Parathyroid adenoma (tissue), 2 donors: ENCODE measurements around the gene CNTN2.

Source experiments
- H2AFZ ChIP-seq: fragments of 300-600 bp; sonication (generic); one replicate; pipeline ENCODE4 v1.7.0; 2017; ENCODE audit warnings: antibody characterized with exemption, mild to moderate bottlenecking
- H3K27ac ChIP-seq: fragments of 300-600 bp; sonication (generic); one replicate; pipeline ENCODE4 v1.7.0; 2017
- H3K27me3 ChIP-seq: fragments of 300-600 bp; sonication (generic); one replicate; pipeline ENCODE4 v1.7.0; 2017; ENCODE audit warnings: low read length; ENCODE audit not compliant: control insufficient read depth, insufficient read depth
- H3K36me3 ChIP-seq: fragments of 300-600 bp; sonication (generic); one replicate; pipeline ENCODE4 v1.7.0; 2017; ENCODE audit warnings: low read length; ENCODE audit not compliant: control insufficient read depth, insufficient read depth
- H3K4me1 ChIP-seq: fragments of 300-600 bp; sonication (generic); one replicate; pipeline ENCODE4 v1.7.0; 2017; ENCODE audit warnings: control low read depth
- H3K4me2 ChIP-seq: fragments of 300-600 bp; sonication (generic); one replicate; pipeline ENCODE4 v1.7.0; 2017; ENCODE audit warnings: low read length
- H3K4me3 ChIP-seq: fragments of 300-600 bp; sonication (generic); one replicate; pipeline ENCODE4 v1.7.0; 2017; ENCODE audit warnings: low read depth, low read length
- H3K79me2 ChIP-seq: fragments of 300-600 bp; sonication (generic); one replicate; pipeline ENCODE4 v1.7.0; 2017; ENCODE audit warnings: control low read depth
- H3K9ac ChIP-seq: fragments of 300-600 bp; sonication (generic); one replicate; pipeline ENCODE4 v1.7.0; 2017; ENCODE audit warnings: mild to moderate bottlenecking
- H3K9me3 ChIP-seq: fragments of 300-600 bp; sonication (generic); one replicate; pipeline ENCODE4 v1.7.0; 2017; ENCODE audit warnings: low read length; ENCODE audit not compliant: control insufficient read depth
- TF ChIP-seq, protein P1 (sequence below): fragments of 300-600 bp; sonication (generic); IDR thresholded peaks from one replicate; pipeline ENCODE4 v1.7.0; 2017; ENCODE audit warnings: antibody characterized with exemption, mild to moderate bottlenecking
- donor health status: primary hyperparathyroidism.

The CNTN2 gene

DNA sequence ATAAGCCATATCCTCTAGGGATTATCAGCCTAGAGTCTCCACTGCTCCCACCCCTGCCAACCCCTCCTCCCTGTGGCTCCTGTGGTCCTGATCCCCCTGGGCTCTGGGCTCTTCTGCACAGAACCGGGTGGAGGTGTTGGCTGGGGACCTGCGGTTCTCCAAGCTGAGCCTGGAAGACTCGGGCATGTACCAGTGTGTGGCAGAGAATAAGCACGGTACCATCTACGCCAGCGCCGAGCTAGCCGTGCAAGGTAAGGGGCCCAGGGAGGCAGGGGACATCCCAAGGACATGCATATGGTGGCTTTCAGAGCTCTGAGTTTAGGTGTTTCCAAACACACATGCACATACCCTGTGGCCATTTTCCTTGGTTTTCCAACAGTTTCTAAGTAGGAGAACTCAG, 19.3 kb downstream of the CNTN2 start:
- no peak overlapping the region for H3K27ac ChIP-seq

DNA sequence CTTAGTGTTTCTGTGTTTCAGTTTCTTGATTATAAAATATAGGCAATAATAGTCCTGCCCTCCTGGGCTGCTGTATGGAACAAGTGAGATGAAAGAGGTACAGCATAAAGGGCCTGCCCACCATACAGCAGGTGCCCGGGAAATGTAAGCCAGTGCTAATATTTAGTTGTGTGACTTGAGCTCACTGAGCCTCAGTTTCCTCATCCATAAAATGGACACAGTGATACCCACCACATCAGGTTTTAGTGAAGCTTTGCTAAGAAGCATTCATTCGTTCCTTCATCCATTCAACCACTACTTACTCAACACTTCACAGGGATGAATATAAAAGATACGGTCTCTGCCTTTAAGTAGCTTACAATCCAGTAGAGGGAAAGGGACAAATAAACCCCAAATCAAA, 19.9 kb downstream of the CNTN2 start:
- no peak overlapping the region for H2AFZ ChIP-seq
- no peak overlapping the region for H3K4me3 ChIP-seq
- H3K4me1 ChIP-seq, result no peaks in the 10 kb centered on the region
- H3K79me2 ChIP-seq, result no peaks in the 10 kb centered on the region
- no peaks in the 10 kb centered on the region for H3K27me3 ChIP-seq
- TF ChIP-seq, protein P1, sequence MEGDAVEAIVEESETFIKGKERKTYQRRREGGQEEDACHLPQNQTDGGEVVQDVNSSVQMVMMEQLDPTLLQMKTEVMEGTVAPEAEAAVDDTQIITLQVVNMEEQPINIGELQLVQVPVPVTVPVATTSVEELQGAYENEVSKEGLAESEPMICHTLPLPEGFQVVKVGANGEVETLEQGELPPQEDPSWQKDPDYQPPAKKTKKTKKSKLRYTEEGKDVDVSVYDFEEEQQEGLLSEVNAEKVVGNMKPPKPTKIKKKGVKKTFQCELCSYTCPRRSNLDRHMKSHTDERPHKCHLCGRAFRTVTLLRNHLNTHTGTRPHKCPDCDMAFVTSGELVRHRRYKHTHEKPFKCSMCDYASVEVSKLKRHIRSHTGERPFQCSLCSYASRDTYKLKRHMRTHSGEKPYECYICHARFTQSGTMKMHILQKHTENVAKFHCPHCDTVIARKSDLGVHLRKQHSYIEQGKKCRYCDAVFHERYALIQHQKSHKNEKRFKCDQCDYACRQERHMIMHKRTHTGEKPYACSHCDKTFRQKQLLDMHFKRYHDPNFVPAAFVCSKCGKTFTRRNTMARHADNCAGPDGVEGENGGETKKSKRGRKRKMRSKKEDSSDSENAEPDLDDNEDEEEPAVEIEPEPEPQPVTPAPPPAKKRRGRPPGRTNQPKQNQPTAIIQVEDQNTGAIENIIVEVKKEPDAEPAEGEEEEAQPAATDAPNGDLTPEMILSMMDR, result no peak
- H3K9ac ChIP-seq, result no peak overlapping the region
- H3K36me3 ChIP-seq, result no peaks in the 10 kb centered on the region
- no peak overlapping the region for H3K27ac ChIP-seq
- no peak overlapping the region for H3K4me2 ChIP-seq
- no peaks in the 10 kb centered on the region for H3K9me3 ChIP-seq

More for the DNA sequence above, 19.3 kb downstream of the CNTN2 start:
- no peaks in the 10 kb centered on the region for H3K4me1 ChIP-seq
- H2AFZ ChIP-seq, result no peak overlapping the region
- H3K4me2 ChIP-seq, result no peak overlapping the region
- no peaks in the 10 kb centered on the region for H3K27me3 ChIP-seq
- no peak overlapping the region for H3K9ac ChIP-seq
- TF ChIP-seq, protein P1, result no peak
- no peaks in the 10 kb centered on the region for H3K9me3 ChIP-seq
- no peaks in the 10 kb centered on the region for H3K36me3 ChIP-seq
- H3K4me3 ChIP-seq, result no peak overlapping the region
- H3K79me2 ChIP-seq, result no peaks in the 10 kb centered on the region

DNA sequence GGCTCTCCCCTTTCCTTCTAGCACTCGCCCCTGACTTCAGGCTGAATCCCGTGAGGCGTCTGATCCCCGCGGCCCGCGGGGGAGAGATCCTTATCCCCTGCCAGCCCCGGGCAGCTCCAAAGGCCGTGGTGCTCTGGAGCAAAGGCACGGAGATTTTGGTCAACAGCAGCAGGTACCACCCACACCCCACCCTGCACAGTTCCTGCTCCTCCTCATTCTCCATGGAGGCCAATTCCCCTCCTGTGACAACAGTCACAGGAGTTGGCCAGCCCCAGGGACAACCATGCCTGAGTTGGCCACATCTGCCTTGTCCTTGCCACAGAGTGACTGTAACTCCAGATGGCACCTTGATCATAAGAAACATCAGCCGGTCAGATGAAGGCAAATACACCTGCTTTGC, 21.3 kb downstream of the CNTN2 start:
- Histone ChIP-seq H3K27ac (no peak overlapping the region), H3K4me1 (no peaks in the 10 kb centered on the region), H3K9ac (no peak overlapping the region), H3K27me3 (no peaks in the 10 kb centered on the region), H3K79me2 (no peaks in the 10 kb centered on the region), H3K9me3 (no peaks in the 10 kb centered on the region), H3K4me2 (no peak overlapping the region), H3K4me3 (no peak overlapping the region), H2AFZ (no peak overlapping the region), H3K36me3 (no peaks in the 10 kb centered on the region)
- TF ChIP-seq, protein P1, result no peak

DNA sequence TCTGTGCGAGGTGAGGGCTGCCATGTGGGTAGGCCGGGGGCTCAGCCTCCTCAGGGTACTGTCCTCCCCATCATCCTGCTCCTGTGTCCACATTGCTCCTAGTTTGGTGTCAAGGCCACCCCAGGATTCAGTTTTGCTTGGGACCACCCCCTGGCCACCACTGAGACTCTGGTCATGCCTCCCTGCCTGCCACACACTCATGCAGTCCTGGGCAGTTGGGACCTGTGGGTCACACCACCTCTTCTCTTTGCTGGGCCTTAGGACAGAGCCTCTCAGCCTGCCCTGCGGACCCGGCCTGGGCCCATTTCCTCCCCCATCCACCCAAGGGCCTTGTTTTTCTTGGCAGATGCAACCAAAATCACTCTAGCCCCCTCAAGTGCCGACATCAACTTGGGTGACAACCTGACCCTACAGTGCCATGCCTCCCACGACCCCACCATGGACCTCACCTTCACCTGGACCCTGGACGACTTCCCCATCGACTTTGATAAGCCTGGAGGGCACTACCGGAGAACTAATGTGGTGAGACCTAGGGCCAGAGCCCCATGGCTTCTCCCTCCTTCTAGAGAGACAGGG, 21.8 kb downstream of the CNTN2 start:
- no peak overlapping the region for H3K4me3 ChIP-seq
- H3K9ac ChIP-seq, result no peak overlapping the region
- no peaks in the 10 kb centered on the region for H3K9me3 ChIP-seq
- H3K36me3 ChIP-seq, result no peaks in the 10 kb centered on the region
- no peak overlapping the region for H3K27ac ChIP-seq
- no peaks in the 10 kb centered on the region for H3K27me3 ChIP-seq
- TF ChIP-seq, protein P1, result no peak
- no peak overlapping the region for H2AFZ ChIP-seq
- H3K4me1 ChIP-seq, result no peaks in the 10 kb centered on the region
- H3K79me2 ChIP-seq, result no peaks in the 10 kb centered on the region
- H3K4me2 ChIP-seq, result no peak overlapping the region

DNA sequence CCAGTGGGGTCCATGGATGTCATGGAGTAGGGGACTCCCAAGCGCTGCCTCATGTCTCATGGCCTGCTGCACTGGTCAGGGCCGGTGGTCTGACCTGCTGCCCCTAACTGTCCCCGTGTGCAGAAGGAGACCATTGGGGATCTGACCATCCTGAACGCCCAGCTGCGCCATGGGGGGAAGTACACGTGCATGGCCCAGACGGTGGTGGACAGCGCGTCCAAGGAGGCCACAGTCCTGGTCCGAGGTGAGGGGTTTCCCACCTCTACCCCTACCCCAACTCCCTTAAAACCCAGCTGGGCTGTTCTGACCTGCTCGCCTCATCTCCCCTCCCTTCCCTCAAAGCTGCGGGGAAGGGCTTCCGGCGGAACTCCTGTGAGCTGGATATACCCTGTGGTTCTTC, 22.7 kb downstream of the CNTN2 start:
- Histone ChIP-seq H2AFZ (no peak overlapping the region), H3K79me2 (no peaks in the 10 kb centered on the region), H3K36me3 (no peaks in the 10 kb centered on the region), H3K4me1 (no peaks in the 10 kb centered on the region), H3K9me3 (no peaks in the 10 kb centered on the region), H3K9ac (no peak overlapping the region), H3K4me3 (no peak overlapping the region), H3K27ac (no peak overlapping the region), H3K27me3 (no peaks in the 10 kb centered on the region), H3K4me2 (no peak overlapping the region)
- TF ChIP-seq, protein P1, result no peak
